Fibroblast of lung (primary cell): Measurements from ENCODE around the gene ASIC1. TPM values are rescaled to one million over a fixed set of nuclear protein-coding genes. Genes with fewer than 3 reads are reported as not detected.

Source experiments
- DNase-seq, 2 donors: peaks; one replicate each; pipeline versions ENCODE4 v3.0.0 to v3.0.0-alpha.2; 2010; ENCODE audit warnings: low read depth in 2 of 2
- H2AFZ ChIP-seq: 2 replicates; pipeline ENCODE4 v1.5.1; 2012; ENCODE audit warnings: low read length, control low read depth, inconsistent platforms
- H3K27ac ChIP-seq: 2 replicates; pipeline ENCODE4 v1.5.1; 2011; ENCODE audit warnings: low read length, control low read depth; ENCODE audit not compliant: insufficient read depth
- H3K27me3 ChIP-seq: 2 replicates; pipeline ENCODE4 v1.5.1; 2011; ENCODE audit warnings: mild to moderate bottlenecking, low read length; ENCODE audit not compliant: control insufficient read depth, insufficient read depth
- H3K36me3 ChIP-seq: 2 replicates; pipeline ENCODE4 v1.5.1; 2011; ENCODE audit warnings: low read length; ENCODE audit not compliant: control insufficient read depth, insufficient read depth
- H3K4me1 ChIP-seq: 2 replicates; pipeline ENCODE4 v1.5.1; 2011; ENCODE audit warnings: low read length; ENCODE audit not compliant: control insufficient read depth, insufficient read depth; ENCODE audit errors: extremely low read depth
- H3K4me2 ChIP-seq: 2 replicates; pipeline ENCODE4 v1.5.1; 2011; ENCODE audit warnings: low read length, control low read depth; ENCODE audit not compliant: insufficient read depth; ENCODE audit errors: extremely low read depth
- H3K4me3 ChIP-seq, 4 experiments: fragments of 200-600 bp in 1 of 4; sonication (generic) in 1 of 4; replicated peaks in 1 of 4; 2 replicates each; pipeline ENCODE4 v1.5.1; 2011 to 2016; ENCODE audit warnings: low read length in 4 of 4, low read depth in 3 of 4, mild to moderate bottlenecking in 3 of 4, control low read depth in 2 of 4, inconsistent platforms in 1 of 4, mixed read lengths in 1 of 4; ENCODE audit not compliant: insufficient read depth in 1 of 4; ENCODE audit errors: control extremely low read depth in 1 of 4
- H3K79me2 ChIP-seq: 2 replicates; pipeline ENCODE4 v1.5.1; 2012; ENCODE audit warnings: mild to moderate bottlenecking, low read length, inconsistent platforms; ENCODE audit not compliant: control insufficient read depth, insufficient read depth
- H3K9ac ChIP-seq: 2 replicates; pipeline ENCODE4 v1.5.1; 2011; ENCODE audit warnings: mild to moderate bottlenecking, low read length, control low read depth; ENCODE audit not compliant: insufficient read depth
- H3K9me3 ChIP-seq: 2 replicates; pipeline ENCODE4 v1.5.1; 2012; ENCODE audit warnings: low read depth, low read length; ENCODE audit not compliant: control insufficient read depth, insufficient read depth
- H4K20me1 ChIP-seq: 2 replicates; pipeline ENCODE4 v1.5.1; 2011; ENCODE audit warnings: low read length; ENCODE audit not compliant: control insufficient read depth, insufficient read depth; ENCODE audit errors: extremely low read depth
- CTCF ChIP-seq, 2 donors: IDR thresholded peaks in 1 of 2; conservative IDR thresholded peaks in 1 of 2; 1 replicate in 1 of 2; 2 replicates in 1 of 2; pipeline ENCODE4 v1.5.1; 2011 to 2012; ENCODE audit warnings: low read length in 2 of 2, control low read depth in 1 of 2, inconsistent platforms in 1 of 2, low read depth in 1 of 2, mild to moderate bottlenecking in 1 of 2
- EZH2 ChIP-seq: IDR thresholded peaks from 2 replicates; pipeline ENCODE4 v1.5.1; 2012; ENCODE audit warnings: low read length, control low read depth, mild to moderate bottlenecking; ENCODE audit errors: missing control alignments
- polyA plus RNA-seq, 2 donors: library from polyadenylated mRNA; depleted of rRNA in 1 of 2; stranded (reverse) in 1 of 2; unstranded in 1 of 2; fragments of >200 nt; gene quantifications; 2 replicates each; pipeline ENCODE4 v1.2.1, GENCODE V29; 2011 to 2012; ENCODE audit warnings: missing spikeins in 1 of 2
- total RNA-seq: library from RNA; depleted of rRNA; stranded (reverse); fragments of >200 nt; gene quantifications from 2 replicates; pipeline ENCODE4 v1.2.1, GENCODE V29; 2014

The ASIC1 gene
- total and polyA plus RNA-seq, 2 donors (not counting 1 experiment from before 2014, with no cell fraction given): 1.7 to 3.9 TPM

- TF ChIP-seq EZH2: no peak
- no peak for TF ChIP-seq CTCF (conservative IDR thresholded peaks at IDR 0.05 in 1 of 2, IDR thresholded peaks at IDR 0.05 in 1 of 2; ENCODE audit: low read depth in 1 of 2, low read length in 2 of 2)
- Histone ChIP-seq H3K79me2 (peaks cover 3% of the 10 kb centered on the region), H3K9ac (no peak overlapping the region), H3K36me3 (no peaks in the 10 kb centered on the region), H3K4me2 (no peak overlapping the region), H2AFZ (no peak overlapping the region), H3K9me3 (no peaks in the 10 kb centered on the region), H3K27me3 (no peaks in the 10 kb centered on the region), H3K27ac (no peak overlapping the region), H3K4me1 (peaks cover 3% of the 10 kb centered on the region), H4K20me1 (no peaks in the 10 kb centered on the region), H3K4me3 (no peak overlapping the region)
- DNase-seq: no peak
These were observed 22.4 kb downstream of the ASIC1 start for GRCh38 chr12:50079771-50080170.

- H3K4me1 ChIP-seq: no peaks in the 10 kb centered on the region
- H3K79me2 ChIP-seq: peaks cover 10% of the 10 kb centered on the region
- H4K20me1 ChIP-seq: no peaks in the 10 kb centered on the region
- H3K27me3 ChIP-seq: no peaks in the 10 kb centered on the region
- no peak overlapping the region for H3K4me2 ChIP-seq
- H3K27ac ChIP-seq: no peak overlapping the region
- DNase-seq: no peak
- TF ChIP-seq EZH2: no peak
- no peak for TF ChIP-seq CTCF (conservative IDR thresholded peaks at IDR 0.05 in 1 of 2, IDR thresholded peaks at IDR 0.05 in 1 of 2; ENCODE audit: low read depth in 1 of 2, low read length in 2 of 2)
- no peak overlapping the region for H3K4me3 ChIP-seq
- no peaks in the 10 kb centered on the region for H3K36me3 ChIP-seq
- H3K9me3 ChIP-seq: no peaks in the 10 kb centered on the region
- no peak overlapping the region for H2AFZ ChIP-seq
- no peak overlapping the region for H3K9ac ChIP-seq
These were observed 23.9 kb downstream of the ASIC1 start for GRCh38 chr12:50081096-50081808.

GRCh38 chr12:50082644-50083043 lies 25.2 kb downstream of the ASIC1 start:
- no peak for DNase-seq
- peaks cover 10% of the 10 kb centered on the region for H3K79me2 ChIP-seq
- H3K9ac ChIP-seq: no peak overlapping the region

More at GRCh38 chr12:50082644-50083043, 25.2 kb downstream of the ASIC1 start:
- TF ChIP-seq CTCF (conservative IDR thresholded peaks at IDR 0.05 in 1 of 2, IDR thresholded peaks at IDR 0.05 in 1 of 2; ENCODE audit: low read depth in 1 of 2, low read length in 2 of 2) (no peak), EZH2 (no peak)
- no peak overlapping the region for H3K4me2 ChIP-seq
- no peaks in the 10 kb centered on the region for H3K4me1 ChIP-seq
- no peaks in the 10 kb centered on the region for H3K9me3 ChIP-seq
- H2AFZ ChIP-seq: no peak overlapping the region
- H3K36me3 ChIP-seq: peaks cover 3% of the 10 kb centered on the region
- H3K4me3 ChIP-seq: no peak overlapping the region
- H3K27ac ChIP-seq: no peak overlapping the region
- H4K20me1 ChIP-seq: no peaks in the 10 kb centered on the region
- H3K27me3 ChIP-seq: no peaks in the 10 kb centered on the region
